ENCODE results near the gene TBC1D1. TPM values are rescaled to one million over a fixed set of nuclear protein-coding genes. Genes with fewer than 3 reads are reported as not detected.

Gene TBC1D1
- total RNA-seq, 1 experiment from 2014 or later, result 56.0 TPM

DNA sequence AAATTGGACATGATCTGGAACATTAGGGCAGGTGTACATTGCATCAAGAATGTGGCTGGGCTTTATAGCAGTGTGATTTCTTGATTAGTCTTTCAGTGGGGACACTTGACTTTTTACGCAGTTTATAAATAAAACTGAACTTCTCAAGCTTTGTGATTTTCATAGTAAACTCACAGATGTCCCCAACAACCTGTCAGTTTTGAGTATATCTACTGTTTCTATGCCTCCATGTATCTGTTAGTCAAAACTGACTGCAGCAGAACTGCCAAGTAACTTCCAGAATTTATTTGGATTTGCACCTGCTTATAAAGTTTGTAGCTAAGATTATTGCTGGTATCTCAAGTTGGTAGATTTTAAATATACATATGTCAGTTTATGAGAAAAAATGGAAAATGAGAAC lies 89.4 kb downstream of the TBC1D1 start:
- no TSS peak for BruUV-seq (replicated peaks)
- CTCF ChIA-PET, result no interaction called here
- Histone ChIP-seq H3K27ac (ENCODE audit: low read length) (no peak overlapping the region), H3K4me1 (ENCODE audit: control insufficient read depth, insufficient read depth, low read length) (peaks cover 19% of the 10 kb centered on the region), H3K4me3 (ENCODE audit: low read depth in 2 of 2, low read length in 2 of 2) (no peak overlapping the region), H3K27me3 (ENCODE audit: control insufficient read depth, insufficient read depth, low read length) (no peaks in the 10 kb centered on the region), H3K9me3 (ENCODE audit: control insufficient read depth, insufficient read depth, low read depth, low read length) (no peaks in the 10 kb centered on the region), H3K36me3 (ENCODE audit: control insufficient read depth, insufficient read depth, low read length) (no peaks in the 10 kb centered on the region)
- in situ Hi-C loops (cut with HindIII; ENCODE audit: low pct_unique_long_range_greater_than_20kb, low sequenced_read_pairs), result no loop called here
- TF ChIP-seq, protein P1, sequence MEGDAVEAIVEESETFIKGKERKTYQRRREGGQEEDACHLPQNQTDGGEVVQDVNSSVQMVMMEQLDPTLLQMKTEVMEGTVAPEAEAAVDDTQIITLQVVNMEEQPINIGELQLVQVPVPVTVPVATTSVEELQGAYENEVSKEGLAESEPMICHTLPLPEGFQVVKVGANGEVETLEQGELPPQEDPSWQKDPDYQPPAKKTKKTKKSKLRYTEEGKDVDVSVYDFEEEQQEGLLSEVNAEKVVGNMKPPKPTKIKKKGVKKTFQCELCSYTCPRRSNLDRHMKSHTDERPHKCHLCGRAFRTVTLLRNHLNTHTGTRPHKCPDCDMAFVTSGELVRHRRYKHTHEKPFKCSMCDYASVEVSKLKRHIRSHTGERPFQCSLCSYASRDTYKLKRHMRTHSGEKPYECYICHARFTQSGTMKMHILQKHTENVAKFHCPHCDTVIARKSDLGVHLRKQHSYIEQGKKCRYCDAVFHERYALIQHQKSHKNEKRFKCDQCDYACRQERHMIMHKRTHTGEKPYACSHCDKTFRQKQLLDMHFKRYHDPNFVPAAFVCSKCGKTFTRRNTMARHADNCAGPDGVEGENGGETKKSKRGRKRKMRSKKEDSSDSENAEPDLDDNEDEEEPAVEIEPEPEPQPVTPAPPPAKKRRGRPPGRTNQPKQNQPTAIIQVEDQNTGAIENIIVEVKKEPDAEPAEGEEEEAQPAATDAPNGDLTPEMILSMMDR (IDR thresholded peaks at IDR 0.05), result no peak
- TF ChIP-seq POLR2AphosphoS5 (IDR thresholded peaks at IDR 0.05; ENCODE audit: low read depth, low read length) (no peak), TCF7L2 (IDR thresholded peaks at IDR 0.05; ENCODE audit: low read depth, low read length) (no peak), SIN3A (IDR thresholded peaks at IDR 0.05; ENCODE audit: borderline replicate concordance, insufficient read depth, low read depth, low read length) (no peak)
- TF ChIP-seq, protein P2, sequence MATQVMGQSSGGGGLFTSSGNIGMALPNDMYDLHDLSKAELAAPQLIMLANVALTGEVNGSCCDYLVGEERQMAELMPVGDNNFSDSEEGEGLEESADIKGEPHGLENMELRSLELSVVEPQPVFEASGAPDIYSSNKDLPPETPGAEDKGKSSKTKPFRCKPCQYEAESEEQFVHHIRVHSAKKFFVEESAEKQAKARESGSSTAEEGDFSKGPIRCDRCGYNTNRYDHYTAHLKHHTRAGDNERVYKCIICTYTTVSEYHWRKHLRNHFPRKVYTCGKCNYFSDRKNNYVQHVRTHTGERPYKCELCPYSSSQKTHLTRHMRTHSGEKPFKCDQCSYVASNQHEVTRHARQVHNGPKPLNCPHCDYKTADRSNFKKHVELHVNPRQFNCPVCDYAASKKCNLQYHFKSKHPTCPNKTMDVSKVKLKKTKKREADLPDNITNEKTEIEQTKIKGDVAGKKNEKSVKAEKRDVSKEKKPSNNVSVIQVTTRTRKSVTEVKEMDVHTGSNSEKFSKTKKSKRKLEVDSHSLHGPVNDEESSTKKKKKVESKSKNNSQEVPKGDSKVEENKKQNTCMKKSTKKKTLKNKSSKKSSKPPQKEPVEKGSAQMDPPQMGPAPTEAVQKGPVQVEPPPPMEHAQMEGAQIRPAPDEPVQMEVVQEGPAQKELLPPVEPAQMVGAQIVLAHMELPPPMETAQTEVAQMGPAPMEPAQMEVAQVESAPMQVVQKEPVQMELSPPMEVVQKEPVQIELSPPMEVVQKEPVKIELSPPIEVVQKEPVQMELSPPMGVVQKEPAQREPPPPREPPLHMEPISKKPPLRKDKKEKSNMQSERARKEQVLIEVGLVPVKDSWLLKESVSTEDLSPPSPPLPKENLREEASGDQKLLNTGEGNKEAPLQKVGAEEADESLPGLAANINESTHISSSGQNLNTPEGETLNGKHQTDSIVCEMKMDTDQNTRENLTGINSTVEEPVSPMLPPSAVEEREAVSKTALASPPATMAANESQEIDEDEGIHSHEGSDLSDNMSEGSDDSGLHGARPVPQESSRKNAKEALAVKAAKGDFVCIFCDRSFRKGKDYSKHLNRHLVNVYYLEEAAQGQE (IDR thresholded peaks at IDR 0.05; ENCODE audit: insufficient read depth in 1 of 2, low read depth in 2 of 2, low read length in 1 of 2), result no peak
- no peak for DNase-seq (ENCODE audit: low read depth, low spot score)
- intact Hi-C loops (cut with micrococcal nuclease; ENCODE audit: unreplicated experiment), result no loop called here
- POLR2A ChIA-PET, result no interaction called here
- ATAC-seq, result no peak

DNA sequence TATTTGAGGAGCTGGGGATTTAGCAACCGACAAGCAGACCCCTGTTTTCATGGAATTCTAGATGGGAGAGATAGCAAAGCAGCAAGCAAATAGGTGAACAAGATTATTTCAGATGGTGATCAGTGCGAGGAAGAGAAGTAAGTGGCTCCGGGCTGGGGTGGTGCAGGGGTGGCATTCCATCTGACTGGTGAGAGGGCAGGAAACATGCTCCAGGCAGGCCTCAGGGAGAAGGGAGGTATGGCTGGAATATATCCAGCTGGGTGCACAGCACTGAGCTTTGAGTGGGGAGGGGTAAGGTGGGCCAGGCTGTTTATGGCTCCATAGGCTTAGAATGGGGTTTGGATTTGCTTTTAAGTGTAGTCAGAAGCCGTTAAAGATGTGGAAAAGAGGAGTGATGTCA lies 90.5 kb downstream of the TBC1D1 start:
- no peak for DNase-seq (ENCODE audit: low read depth, low spot score)
- Histone ChIP-seq H3K4me3 (ENCODE audit: low read depth in 2 of 2, low read length in 2 of 2) (no peak overlapping the region), H3K9me3 (ENCODE audit: control insufficient read depth, insufficient read depth, low read depth, low read length) (no peaks in the 10 kb centered on the region), H3K27ac (ENCODE audit: low read length) (no peak overlapping the region), H3K27me3 (ENCODE audit: control insufficient read depth, insufficient read depth, low read length) (no peaks in the 10 kb centered on the region), H3K36me3 (ENCODE audit: control insufficient read depth, insufficient read depth, low read length) (no peaks in the 10 kb centered on the region), H3K4me1 (ENCODE audit: control insufficient read depth, insufficient read depth, low read length) (peaks cover 19% of the 10 kb centered on the region)
- POLR2A ChIA-PET, result no interaction called here
- CTCF ChIA-PET, result no interaction called here
- TF ChIP-seq, protein P2 (IDR thresholded peaks at IDR 0.05; ENCODE audit: insufficient read depth in 1 of 2, low read depth in 2 of 2, low read length in 1 of 2), result no peak
- TF ChIP-seq POLR2AphosphoS5 (IDR thresholded peaks at IDR 0.05; ENCODE audit: low read depth, low read length), result no peak
- TF ChIP-seq SIN3A (IDR thresholded peaks at IDR 0.05; ENCODE audit: borderline replicate concordance, insufficient read depth, low read depth, low read length), result no peak
- TF ChIP-seq TCF7L2 (IDR thresholded peaks at IDR 0.05; ENCODE audit: low read depth, low read length), result no peak
- TF ChIP-seq, protein P1 (IDR thresholded peaks at IDR 0.05), result no peak
- BruUV-seq (replicated peaks), result no TSS peak
- intact Hi-C loops (cut with micrococcal nuclease; ENCODE audit: unreplicated experiment), result no loop called here
- ATAC-seq, result no peak
- in situ Hi-C loops (cut with HindIII; ENCODE audit: low pct_unique_long_range_greater_than_20kb, low sequenced_read_pairs), result no loop called here
